ENCODE measurements around the gene TERC. TPM values are rescaled to one million over a fixed set of nuclear protein-coding genes. Genes with fewer than 3 reads are reported as not detected.
"Not testable (repeated sequence)": the region's sequence is repeated elsewhere in the genome, so short reads cannot be mapped to it uniquely, and the experiment has no call there.

The TERC gene
- polyA plus RNA-seq, 1 donor (not counting 4 experiments of a cell fraction or from before 2014, with no cell fraction given): 0.69 TPM

GRCh38 chr3:169722724-169723123 lies 42.1 kb downstream of the TERC start:
- no peaks in the 10 kb centered on the region for H3K36me3 ChIP-seq (ENCODE audit: control insufficient read depth in 2 of 2, extremely low read depth in 1 of 2, insufficient read depth in 2 of 2, low read length in 2 of 2)
- no peaks in the 10 kb centered on the region for H3K27me3 ChIP-seq (ENCODE audit: control insufficient read depth, extremely low read depth, insufficient read depth, low read length)
- FAIRE-seq (no peak), DNase-seq (ENCODE audit: low read depth, low spot score) (no peak)
- no peak overlapping the region for H3K4me3 ChIP-seq (ENCODE audit: control insufficient read depth in 2 of 3, extremely low read depth in 1 of 3, insufficient read depth in 2 of 3, low read depth in 1 of 3, low read length in 3 of 3)
- H3K9me3 ChIP-seq (ENCODE audit: control insufficient read depth, low read depth, low read length): no peaks in the 10 kb centered on the region
- H2AFZ ChIP-seq (ENCODE audit: control insufficient read depth, low read length): no peak overlapping the region
- no peaks in the 10 kb centered on the region for H3K79me2 ChIP-seq (ENCODE audit: control insufficient read depth, insufficient read depth, low read length)
- H3K4me1 ChIP-seq (ENCODE audit: control insufficient read depth, extremely low read depth, insufficient read depth, low read length): no peaks in the 10 kb centered on the region
- H3K27ac ChIP-seq (ENCODE audit: control insufficient read depth, insufficient read depth, low read length): no peak overlapping the region
- dilution Hi-C loops (cut with MboI; ENCODE audit: extremely low pct_ligation_motif_present, low sequenced_read_pairs): no loop called here
- TF ChIP-seq, protein P1, sequence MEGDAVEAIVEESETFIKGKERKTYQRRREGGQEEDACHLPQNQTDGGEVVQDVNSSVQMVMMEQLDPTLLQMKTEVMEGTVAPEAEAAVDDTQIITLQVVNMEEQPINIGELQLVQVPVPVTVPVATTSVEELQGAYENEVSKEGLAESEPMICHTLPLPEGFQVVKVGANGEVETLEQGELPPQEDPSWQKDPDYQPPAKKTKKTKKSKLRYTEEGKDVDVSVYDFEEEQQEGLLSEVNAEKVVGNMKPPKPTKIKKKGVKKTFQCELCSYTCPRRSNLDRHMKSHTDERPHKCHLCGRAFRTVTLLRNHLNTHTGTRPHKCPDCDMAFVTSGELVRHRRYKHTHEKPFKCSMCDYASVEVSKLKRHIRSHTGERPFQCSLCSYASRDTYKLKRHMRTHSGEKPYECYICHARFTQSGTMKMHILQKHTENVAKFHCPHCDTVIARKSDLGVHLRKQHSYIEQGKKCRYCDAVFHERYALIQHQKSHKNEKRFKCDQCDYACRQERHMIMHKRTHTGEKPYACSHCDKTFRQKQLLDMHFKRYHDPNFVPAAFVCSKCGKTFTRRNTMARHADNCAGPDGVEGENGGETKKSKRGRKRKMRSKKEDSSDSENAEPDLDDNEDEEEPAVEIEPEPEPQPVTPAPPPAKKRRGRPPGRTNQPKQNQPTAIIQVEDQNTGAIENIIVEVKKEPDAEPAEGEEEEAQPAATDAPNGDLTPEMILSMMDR (optimal IDR thresholded peaks at IDR 0.05 in 1 of 3, IDR thresholded peaks at IDR 0.05 in 1 of 3, conservative IDR thresholded peaks at IDR 0.05 in 1 of 3; ENCODE audit: extremely low read depth in 1 of 3, insufficient read depth in 2 of 3, low read length in 3 of 3): no peak
- no peak for TF ChIP-seq EZH2 (IDR thresholded peaks at IDR 0.05; ENCODE audit: low read length)
- H3K9me1 ChIP-seq (ENCODE audit: control insufficient read depth, extremely low read depth, insufficient read depth, low read length): no peaks in the 10 kb centered on the region
- H3K9ac ChIP-seq (ENCODE audit: control insufficient read depth, extremely low read depth, insufficient read depth, low read length): no peak overlapping the region
- H4K20me1 ChIP-seq (ENCODE audit: control insufficient read depth, extremely low read depth, insufficient read depth, low read length): no peaks in the 10 kb centered on the region
- no peak overlapping the region for H3K4me2 ChIP-seq (ENCODE audit: control insufficient read depth, extremely low read depth, insufficient read depth, low read depth, low read length)

DNA sequence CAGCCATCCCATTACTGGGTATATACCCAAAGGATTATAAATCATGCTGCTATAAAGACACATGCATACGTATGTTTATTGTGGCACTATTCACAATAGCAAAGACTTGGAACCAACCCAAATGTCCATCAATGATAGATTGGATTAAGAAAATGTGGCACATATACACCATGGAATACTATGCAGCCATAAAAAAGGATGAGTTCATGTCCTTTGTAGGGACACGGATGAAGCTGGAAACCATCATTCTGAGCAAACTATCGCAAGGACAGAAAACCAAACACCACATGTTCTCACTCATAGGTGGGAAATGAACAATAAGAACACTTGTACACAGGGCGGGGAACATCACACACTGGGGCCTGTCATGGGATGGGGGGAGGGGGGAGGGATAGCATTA lies 46.4 kb downstream of the TERC start:
- H4K20me1 ChIP-seq (ENCODE audit: control insufficient read depth, extremely low read depth, insufficient read depth, low read length); H3K9ac ChIP-seq (ENCODE audit: control insufficient read depth, extremely low read depth, insufficient read depth, low read length); H3K9me3 ChIP-seq (ENCODE audit: control insufficient read depth, low read depth, low read length); H2AFZ ChIP-seq (ENCODE audit: control insufficient read depth, low read length); H3K4me2 ChIP-seq (ENCODE audit: control insufficient read depth, extremely low read depth, insufficient read depth, low read depth, low read length); DNase-seq (ENCODE audit: low read depth, low spot score); FAIRE-seq; dilution Hi-C loops (cut with MboI; ENCODE audit: extremely low pct_ligation_motif_present, low sequenced_read_pairs); H3K9me1 ChIP-seq (ENCODE audit: control insufficient read depth, extremely low read depth, insufficient read depth, low read length); H3K27me3 ChIP-seq (ENCODE audit: control insufficient read depth, extremely low read depth, insufficient read depth, low read length); H3K4me3 ChIP-seq (ENCODE audit: control insufficient read depth in 2 of 3, extremely low read depth in 1 of 3, insufficient read depth in 2 of 3, low read depth in 1 of 3, low read length in 3 of 3); H3K27ac ChIP-seq (ENCODE audit: control insufficient read depth, insufficient read depth, low read length); H3K4me1 ChIP-seq (ENCODE audit: control insufficient read depth, extremely low read depth, insufficient read depth, low read length); H3K36me3 ChIP-seq (ENCODE audit: control insufficient read depth in 2 of 2, extremely low read depth in 1 of 2, insufficient read depth in 2 of 2, low read length in 2 of 2); H3K79me2 ChIP-seq (ENCODE audit: control insufficient read depth, insufficient read depth, low read length): not testable (repeated sequence)

Small RNA genes lying within 50 kb of the gene (small RNA-seq; reads per million reads assigned to genes)
- gene RNU6-637P (ENCODE audit: insufficient read length in 3 of 3, low read depth in 3 of 3, low replicate concordance in 1 of 3): 0 to 0.25 (median 0) reads per million in 3 experiments

Other genes starting within 250 kb of the TERC start
- gene MECOM, start 101.3 kb downstream of the TERC start, polyA plus RNA-seq: 5.2 to 11.9 TPM (median 7.1 TPM) in 3 replicates
- 2.5 to 3.4 TPM (median 2.9 TPM) in 3 replicates for gene ACTRT3, start 4.5 kb upstream of the TERC start, polyA plus RNA-seq
- 10.0 to 16.9 TPM (median 11.2 TPM) in 3 replicates for gene MYNN, start 8.3 kb upstream of the TERC start, polyA plus RNA-seq
- gene LRRIQ4, start 47.8 kb upstream of the TERC start, polyA plus RNA-seq: not detected in 3 replicates
- gene LRRC34, start 47.8 kb upstream of the TERC start, polyA plus RNA-seq: 0.17 to 0.43 TPM (median 0.36 TPM) in 3 replicates
- not detected in 3 replicates for gene LRRC31, start 104.9 kb upstream of the TERC start, polyA plus RNA-seq
- gene SAMD7, start 146.5 kb upstream of the TERC start, polyA plus RNA-seq: not detected in 3 replicates
- gene SEC62, start 201.7 kb upstream of the TERC start, polyA plus RNA-seq: 63.3 to 66.7 TPM (median 66.1 TPM) in 3 replicates